HG03354 (cell line): ENCODE measurements around the gene SPOCK1.

Source experiments
- ATAC-seq: cut with Tn5 transposase; IDR thresholded peaks from one replicate; pipeline ENCODE4 v1.9.1; 2021; ENCODE audit warnings: mild to moderate bottlenecking; ENCODE audit not compliant: unreplicated experiment, poor library complexity, severe bottlenecking

The SPOCK1 gene

GRCh38 chr5:137034213-137034612 lies 464.9 kb downstream of the SPOCK1 start:
- no peak for ATAC-seq

GRCh38 chr5:137032929-137033328 lies 466.2 kb downstream of the SPOCK1 start:
- ATAC-seq = no peak

GRCh38 chr5:137027758-137028157 lies 471.4 kb downstream of the SPOCK1 start:
- no peak for ATAC-seq

GRCh38 chr5:137026296-137026695 lies 472.8 kb downstream of the SPOCK1 start:
- ATAC-seq = no peak

DNA sequence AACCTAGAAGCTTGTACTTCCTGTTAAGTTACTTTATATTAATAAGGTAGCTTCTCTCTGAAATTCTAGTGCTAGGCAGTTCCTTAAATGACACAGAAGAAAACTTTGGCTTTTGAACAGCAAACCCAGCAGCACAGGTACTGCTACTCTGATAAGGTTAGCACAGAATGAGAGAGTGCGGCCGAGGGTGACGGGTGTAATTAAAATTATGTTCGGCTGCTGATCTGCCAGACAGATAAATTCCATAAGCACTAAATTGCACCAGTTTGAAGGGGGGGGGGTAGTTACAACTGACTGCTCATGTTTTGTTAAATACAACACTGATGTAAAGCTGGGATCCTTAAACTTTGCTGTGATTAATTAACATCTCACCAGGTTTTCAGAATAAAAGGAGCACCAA lies 475.1 kb downstream of the SPOCK1 start:
- no peak for ATAC-seq

- ATAC-seq = no peak
These were observed 475.8 kb downstream of the SPOCK1 start for GRCh38 chr5:137023371-137023770.

GRCh38 chr5:137022725-137023124 lies 476.4 kb downstream of the SPOCK1 start:
- no peak for ATAC-seq

DNA sequence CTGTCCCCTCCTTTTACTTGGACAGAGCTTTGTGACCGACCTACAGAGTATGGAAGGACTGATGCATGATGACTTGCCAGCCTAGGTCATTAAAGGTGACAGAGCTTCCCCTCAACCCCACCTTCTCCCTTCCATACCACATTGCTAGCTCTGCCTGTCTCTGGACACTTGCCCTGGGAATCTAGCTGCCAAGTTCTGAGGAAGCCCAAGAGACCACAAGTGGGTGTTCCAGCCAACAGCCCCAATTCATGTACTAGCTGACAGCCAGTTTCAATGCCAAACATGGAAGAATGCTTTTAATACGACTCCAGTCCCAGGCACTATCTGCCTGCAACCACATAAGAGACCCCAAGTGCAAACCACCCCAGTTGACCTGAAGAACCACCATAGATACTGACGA lies 477.1 kb downstream of the SPOCK1 start:
- ATAC-seq = no peak

GRCh38 chr5:137019229-137019628 lies 479.9 kb downstream of the SPOCK1 start:
- ATAC-seq = no peak

GRCh38 chr5:137016783-137017324 lies 482.3 kb downstream of the SPOCK1 start:
- ATAC-seq = no peak

DNA sequence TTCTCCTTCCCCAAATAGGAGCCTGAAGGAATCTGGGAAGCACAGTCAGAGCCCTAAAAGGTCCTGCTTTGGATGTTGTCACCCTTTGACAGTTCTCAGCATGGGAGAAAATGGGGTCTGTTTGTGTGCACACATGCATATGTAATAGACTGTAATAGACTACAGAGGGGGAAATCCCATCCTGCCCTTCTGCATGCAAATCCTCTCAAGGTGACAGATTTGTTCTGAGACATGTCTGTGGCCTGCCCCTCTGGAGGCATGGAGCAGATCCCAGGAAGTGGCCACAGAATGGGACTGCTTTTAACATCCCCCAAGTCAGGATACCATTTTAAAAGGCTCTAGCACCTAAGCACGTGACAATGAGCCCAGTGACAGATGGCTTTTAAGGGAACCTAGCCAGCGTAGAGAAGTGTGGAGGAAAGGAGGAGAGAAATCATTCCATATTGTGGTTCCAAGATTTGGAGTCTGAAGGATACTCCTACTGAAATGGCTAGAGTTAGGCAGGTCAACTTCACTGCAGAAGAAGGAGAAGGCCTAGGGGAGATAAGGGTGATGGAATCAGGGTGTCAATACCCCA lies 483.5 kb downstream of the SPOCK1 start:
- ATAC-seq = no peak

- no peak for ATAC-seq
These were observed 484.4 kb downstream of the SPOCK1 start for GRCh38 chr5:137014731-137015130.

GRCh38 chr5:137010226-137010625 lies 488.9 kb downstream of the SPOCK1 start:
- no peak for ATAC-seq

DNA sequence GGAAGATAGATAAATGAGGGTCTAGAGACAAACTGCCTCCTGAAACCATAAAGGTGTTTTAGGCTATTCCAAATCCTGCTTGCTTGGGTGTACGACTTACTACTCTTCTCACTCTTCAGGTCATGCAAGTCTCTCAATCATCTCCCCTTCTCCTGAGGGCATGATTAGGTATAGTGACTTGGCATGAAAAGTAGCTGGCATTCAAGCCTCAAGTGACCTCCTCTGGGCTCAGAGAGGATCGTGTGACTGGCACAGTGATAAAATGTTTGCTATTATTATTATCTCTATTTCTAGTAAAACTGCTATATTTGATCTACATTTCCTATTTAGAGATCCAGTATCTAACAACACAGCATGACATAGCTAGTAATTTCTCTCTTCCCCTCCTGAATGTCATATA lies 494.8 kb downstream of the SPOCK1 start:
- ATAC-seq = no peak

- ATAC-seq = no peak
These were observed 498.0 kb downstream of the SPOCK1 start for GRCh38 chr5:137001026-137001569.

DNA sequence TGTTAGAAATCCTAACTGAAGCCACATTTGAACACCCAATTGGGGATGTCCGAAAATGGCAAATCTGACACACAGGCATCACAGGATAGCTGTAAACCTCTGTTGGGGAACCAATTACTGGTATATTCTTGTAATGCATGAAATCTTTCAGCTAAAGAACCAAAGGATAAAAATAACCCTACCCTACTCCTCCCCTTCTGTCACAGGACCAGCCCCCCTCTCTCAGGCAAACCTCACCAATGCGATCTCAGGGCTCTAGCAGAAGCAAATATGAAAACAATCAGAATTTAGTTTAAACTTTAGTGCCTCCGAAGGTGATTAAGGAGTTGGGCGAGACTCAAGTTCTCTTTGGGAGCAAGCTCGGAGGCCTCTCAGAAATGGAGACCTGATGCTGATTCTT lies 499.3 kb downstream of the SPOCK1 start:
- no peak for ATAC-seq

DNA sequence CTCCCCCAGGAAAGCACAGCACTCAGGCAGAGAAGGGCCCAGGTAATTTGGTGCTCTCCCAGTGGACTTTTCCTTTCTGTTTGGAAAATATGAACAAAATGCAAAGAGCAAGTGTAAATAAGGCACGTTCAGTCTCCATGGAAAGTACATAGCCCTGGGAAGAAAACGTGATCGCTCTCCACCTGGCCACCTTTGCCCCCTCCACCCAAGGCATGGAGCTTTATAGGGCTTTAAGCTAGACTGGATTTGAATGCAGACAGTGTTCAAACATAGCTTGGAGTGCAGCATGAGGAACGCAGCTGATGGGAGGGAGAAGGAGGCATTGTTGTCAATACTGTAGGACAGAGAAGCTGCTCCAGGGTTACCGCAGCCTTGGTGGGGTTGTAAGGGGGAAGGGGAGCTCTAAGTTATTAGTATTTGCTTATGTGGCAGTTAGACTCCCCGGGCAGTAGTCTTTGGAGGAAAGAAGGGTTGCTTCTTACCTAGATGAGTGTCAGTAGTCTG lies 500.2 kb downstream of the SPOCK1 start:
- no peak for ATAC-seq

DNA sequence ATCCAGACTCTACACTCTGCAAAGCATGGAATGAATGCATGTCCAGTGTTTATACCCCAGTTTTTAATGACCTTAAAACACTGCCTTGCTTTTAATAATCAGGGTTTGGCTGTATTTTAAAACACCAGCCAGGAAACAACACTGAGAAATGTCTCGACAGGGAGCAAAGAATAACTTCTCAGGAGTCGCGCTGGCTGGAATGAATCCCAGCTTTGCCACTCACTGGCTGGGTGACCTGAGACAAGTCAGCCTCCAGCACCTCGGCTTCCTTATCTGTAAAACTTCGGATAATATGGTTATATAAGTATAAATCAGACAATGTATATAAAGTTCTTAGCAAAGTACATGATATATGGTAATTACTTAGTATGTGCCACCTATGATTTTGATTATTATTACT lies 505.0 kb downstream of the SPOCK1 start:
- no peak for ATAC-seq

GRCh38 chr5:136992796-136993489 lies 506.2 kb downstream of the SPOCK1 start:
- ATAC-seq = no peak

DNA sequence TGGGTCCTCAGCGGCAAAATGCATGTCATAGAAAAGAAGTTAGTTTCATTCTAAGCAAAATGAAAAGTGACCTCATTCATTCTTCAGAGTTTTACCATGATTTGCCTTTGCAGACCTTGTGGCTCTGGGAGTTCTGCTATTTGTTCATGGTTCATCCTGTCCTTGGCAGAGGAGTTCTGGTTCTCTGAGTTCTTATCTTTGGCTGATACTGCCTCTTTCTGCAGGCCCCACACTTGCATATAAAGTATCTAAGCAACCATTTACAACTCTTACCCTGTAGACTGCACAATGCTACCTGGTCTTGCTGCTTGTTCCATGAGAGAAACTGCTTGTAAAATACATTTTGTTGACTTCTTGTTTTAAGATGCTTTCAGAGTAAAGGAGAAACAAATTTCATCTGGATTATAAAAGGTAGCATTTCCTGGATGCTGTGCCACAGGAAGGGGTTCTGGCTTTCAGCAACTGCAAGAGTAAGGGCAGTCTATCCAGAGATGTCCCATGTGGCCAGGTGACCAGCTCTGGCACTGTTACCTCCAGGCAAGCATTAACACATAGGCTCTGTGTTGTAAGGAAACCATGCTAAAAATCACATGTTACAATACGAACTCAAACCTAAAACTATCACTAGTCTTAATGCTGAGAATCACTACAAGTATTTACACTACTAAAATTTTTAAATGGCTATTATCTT lies 513.2 kb downstream of the SPOCK1 start:
- no peak for ATAC-seq
